ENCODE measurements around the gene IL36B. TPM values are rescaled to one million over a fixed set of nuclear protein-coding genes. Genes with fewer than 3 reads are reported as not detected.

IL36B gene
- total RNA-seq, 4 donors from 2014 or later = not detected

GRCh38 chr2:113093613-113093977 lies 40.9 kb upstream of the IL36B start:
- TF ChIP-seq POLR2A (IDR thresholded peaks at IDR 0.05) = no peak
- TF ChIP-seq, protein P1, sequence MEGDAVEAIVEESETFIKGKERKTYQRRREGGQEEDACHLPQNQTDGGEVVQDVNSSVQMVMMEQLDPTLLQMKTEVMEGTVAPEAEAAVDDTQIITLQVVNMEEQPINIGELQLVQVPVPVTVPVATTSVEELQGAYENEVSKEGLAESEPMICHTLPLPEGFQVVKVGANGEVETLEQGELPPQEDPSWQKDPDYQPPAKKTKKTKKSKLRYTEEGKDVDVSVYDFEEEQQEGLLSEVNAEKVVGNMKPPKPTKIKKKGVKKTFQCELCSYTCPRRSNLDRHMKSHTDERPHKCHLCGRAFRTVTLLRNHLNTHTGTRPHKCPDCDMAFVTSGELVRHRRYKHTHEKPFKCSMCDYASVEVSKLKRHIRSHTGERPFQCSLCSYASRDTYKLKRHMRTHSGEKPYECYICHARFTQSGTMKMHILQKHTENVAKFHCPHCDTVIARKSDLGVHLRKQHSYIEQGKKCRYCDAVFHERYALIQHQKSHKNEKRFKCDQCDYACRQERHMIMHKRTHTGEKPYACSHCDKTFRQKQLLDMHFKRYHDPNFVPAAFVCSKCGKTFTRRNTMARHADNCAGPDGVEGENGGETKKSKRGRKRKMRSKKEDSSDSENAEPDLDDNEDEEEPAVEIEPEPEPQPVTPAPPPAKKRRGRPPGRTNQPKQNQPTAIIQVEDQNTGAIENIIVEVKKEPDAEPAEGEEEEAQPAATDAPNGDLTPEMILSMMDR (IDR thresholded peaks at IDR 0.05) = no peak
- H3K9me3 ChIP-seq = no peaks in the 10 kb centered on the region
- no peaks in the 10 kb centered on the region for H3K27me3 ChIP-seq
- H3K27ac ChIP-seq = no peak overlapping the region
- intact Hi-C loops (cut with DNase I; ENCODE audit: low total_unique reads) = no loop called here
- no peak for DNase-seq
- H3K4me3 ChIP-seq = no peak overlapping the region
- H3K4me1 ChIP-seq = no peaks in the 10 kb centered on the region
- H3K36me3 ChIP-seq = no peaks in the 10 kb centered on the region

DNA sequence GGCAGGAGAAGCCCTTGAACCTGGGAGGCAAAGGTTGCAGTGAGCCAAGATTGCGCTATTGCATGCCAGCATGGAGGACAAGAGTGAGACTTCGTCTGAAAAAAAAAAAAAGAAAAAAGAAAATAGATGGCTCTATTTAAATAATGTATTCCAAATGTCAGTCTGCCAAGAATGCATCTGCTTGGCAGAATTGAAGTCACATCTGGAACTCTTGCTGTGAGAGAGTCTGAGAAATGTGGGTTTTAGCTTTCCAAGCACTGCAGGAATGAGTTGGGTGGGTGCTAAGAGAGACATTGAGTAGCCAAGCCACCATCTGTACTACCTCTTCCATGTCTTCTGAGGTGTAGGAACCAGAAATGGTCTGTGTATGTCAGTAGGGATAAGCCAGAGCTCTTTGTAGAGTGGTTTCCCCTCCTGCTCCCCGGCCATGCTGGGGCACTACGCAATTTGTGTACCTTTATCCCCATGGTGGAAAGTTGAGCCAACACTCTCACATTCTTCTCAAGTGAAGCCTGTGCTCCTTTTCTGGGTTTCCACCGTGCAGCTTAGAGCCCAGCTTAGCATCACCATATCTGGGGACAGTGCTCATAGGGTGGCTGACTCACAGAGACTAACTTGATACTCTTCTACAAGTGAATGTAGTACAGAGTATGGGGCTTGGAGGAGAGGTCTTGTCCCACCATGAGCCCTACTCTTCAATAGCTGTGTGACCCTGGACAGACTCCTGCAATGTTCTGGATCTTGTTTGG lies 40.4 kb upstream of the IL36B start:
- no peak overlapping the region for H3K4me3 ChIP-seq
- TF ChIP-seq, protein P1 (IDR thresholded peaks at IDR 0.05) = no peak
- TF ChIP-seq POLR2A (IDR thresholded peaks at IDR 0.05) = no peak
- H3K4me1 ChIP-seq = no peaks in the 10 kb centered on the region
- H3K27me3 ChIP-seq = no peaks in the 10 kb centered on the region
- DNase-seq = no peak
- intact Hi-C loops (cut with DNase I; ENCODE audit: low total_unique reads) = no loop called here
- no peaks in the 10 kb centered on the region for H3K36me3 ChIP-seq
- no peaks in the 10 kb centered on the region for H3K9me3 ChIP-seq
- H3K27ac ChIP-seq = no peak overlapping the region

DNA sequence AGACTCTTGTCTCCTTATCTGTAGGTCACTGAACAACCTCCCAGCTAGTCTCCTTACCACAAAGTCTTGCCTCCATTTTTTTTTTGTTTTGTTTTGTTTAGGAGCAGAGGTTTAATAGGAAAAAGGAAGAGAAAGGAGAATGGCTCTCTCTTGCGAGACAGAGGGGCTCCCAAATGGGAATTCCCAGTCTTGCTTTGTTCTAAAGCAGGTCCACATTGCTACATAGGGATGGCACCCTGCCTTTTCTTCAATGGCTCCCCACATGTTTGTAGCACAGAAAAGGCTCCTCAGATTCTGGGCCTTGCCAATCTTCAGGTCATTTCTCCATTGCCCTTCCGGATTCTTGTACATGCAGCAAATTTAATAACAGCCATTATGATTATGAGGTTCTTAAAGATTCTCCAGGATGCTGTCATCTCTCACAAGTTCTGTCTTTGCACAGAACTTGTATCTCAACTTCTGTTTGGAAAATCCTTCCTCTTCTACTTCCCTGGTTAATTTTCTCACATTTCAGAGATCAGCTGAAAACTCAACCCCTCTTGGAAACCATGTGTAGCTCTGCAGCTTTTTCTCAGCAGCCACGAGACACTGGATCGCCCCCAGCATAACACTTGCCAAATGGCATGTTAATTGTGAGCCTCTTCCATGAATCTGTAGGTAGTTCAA lies 38.7 kb upstream of the IL36B start:
- H3K36me3 ChIP-seq = no peaks in the 10 kb centered on the region
- no peaks in the 10 kb centered on the region for H3K27me3 ChIP-seq
- H3K27ac ChIP-seq = no peak overlapping the region
- no peaks in the 10 kb centered on the region for H3K4me1 ChIP-seq
- no peak overlapping the region for H3K4me3 ChIP-seq
- TF ChIP-seq POLR2A (IDR thresholded peaks at IDR 0.05) = no peak
- TF ChIP-seq, protein P1 (IDR thresholded peaks at IDR 0.05) = no peak
- intact Hi-C loops (cut with DNase I; ENCODE audit: low total_unique reads) = no loop called here
- DNase-seq = no peak
- no peaks in the 10 kb centered on the region for H3K9me3 ChIP-seq

- H3K36me3 ChIP-seq = no peaks in the 10 kb centered on the region
- H3K4me1 ChIP-seq = no peaks in the 10 kb centered on the region
- DNase-seq = no peak
- no peak overlapping the region for H3K4me3 ChIP-seq
- no peak overlapping the region for H3K27ac ChIP-seq
- no peaks in the 10 kb centered on the region for H3K9me3 ChIP-seq
- TF ChIP-seq, protein P1 (IDR thresholded peaks at IDR 0.05) = no peak
- TF ChIP-seq POLR2A (IDR thresholded peaks at IDR 0.05) = no peak
- intact Hi-C loops (cut with DNase I; ENCODE audit: low total_unique reads) = no loop called here
- H3K27me3 ChIP-seq = no peaks in the 10 kb centered on the region
Observed at GRCh38 chr2:113089916-113090315, 37.2 kb upstream of the IL36B start.

DNA sequence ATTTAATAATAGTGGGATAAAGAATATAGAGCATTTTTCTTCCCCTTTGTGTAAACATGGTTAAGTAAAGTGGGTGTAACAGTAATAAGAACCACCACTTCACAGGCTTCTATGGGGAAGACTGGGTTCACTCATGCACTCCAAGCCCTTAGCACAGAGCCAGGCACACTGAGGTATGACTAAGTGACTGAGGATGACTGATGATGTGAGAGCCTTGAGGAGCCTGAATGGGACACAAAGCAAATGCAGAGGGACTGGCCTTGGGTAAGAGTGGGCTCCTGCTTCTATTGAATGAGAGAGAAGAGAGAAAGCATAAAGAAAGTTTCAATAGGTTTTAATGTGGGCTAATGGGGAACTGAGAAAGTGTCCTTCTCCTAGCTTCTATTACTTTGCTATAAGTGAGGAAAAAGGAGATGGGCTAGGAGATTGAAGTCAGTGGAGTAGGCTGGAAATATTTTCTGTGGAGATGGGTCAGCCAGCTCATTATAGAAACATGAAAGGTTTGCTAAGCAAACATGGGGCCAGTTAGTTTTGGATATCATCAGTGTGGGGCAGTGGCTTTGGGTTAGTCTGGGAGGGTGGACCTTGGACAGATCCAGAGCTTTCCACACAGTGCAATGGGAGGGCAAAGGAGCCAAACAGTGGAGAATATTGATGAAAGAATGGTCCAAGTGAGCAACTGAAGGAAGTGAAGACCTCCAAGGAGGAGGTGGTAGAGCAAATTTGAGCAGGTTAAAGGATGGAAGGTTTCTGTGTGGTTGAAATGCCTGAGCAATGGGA lies 35.7 kb upstream of the IL36B start:
- H3K27me3 ChIP-seq = no peaks in the 10 kb centered on the region
- no peak for DNase-seq
- no peaks in the 10 kb centered on the region for H3K9me3 ChIP-seq
- H3K27ac ChIP-seq = no peak overlapping the region
- intact Hi-C loops (cut with DNase I; ENCODE audit: low total_unique reads) = no loop called here
- no peaks in the 10 kb centered on the region for H3K36me3 ChIP-seq
- no peak overlapping the region for H3K4me3 ChIP-seq
- no peaks in the 10 kb centered on the region for H3K4me1 ChIP-seq
- TF ChIP-seq, protein P1 (IDR thresholded peaks at IDR 0.05) = no peak
- no peak for TF ChIP-seq POLR2A (IDR thresholded peaks at IDR 0.05)

All from uterus (tissue), 4 donors.